Mammary epithelial cell (primary cell): ENCODE data around the gene PTPRC.

Source experiments
- EZH2 ChIP-seq: IDR thresholded peaks from 2 replicates; pipeline ENCODE4 v1.6.1; 2012; ENCODE audit warnings: low read length, inconsistent platforms, borderline replicate concordance
- TF ChIP-seq, protein P1 (sequence below), 2 donors: IDR thresholded peaks in 1 of 2; conservative IDR thresholded peaks in 1 of 2; 2 replicates each; pipeline ENCODE4 v1.5.1; 2011 to 2012; ENCODE audit warnings: inconsistent platforms in 2 of 2, low read length in 2 of 2, mild to moderate bottlenecking in 2 of 2, control low read depth in 1 of 2, low read depth in 1 of 2; ENCODE audit not compliant: insufficient read depth in 1 of 2; ENCODE audit errors: extremely low read depth in 1 of 2

DNA sequence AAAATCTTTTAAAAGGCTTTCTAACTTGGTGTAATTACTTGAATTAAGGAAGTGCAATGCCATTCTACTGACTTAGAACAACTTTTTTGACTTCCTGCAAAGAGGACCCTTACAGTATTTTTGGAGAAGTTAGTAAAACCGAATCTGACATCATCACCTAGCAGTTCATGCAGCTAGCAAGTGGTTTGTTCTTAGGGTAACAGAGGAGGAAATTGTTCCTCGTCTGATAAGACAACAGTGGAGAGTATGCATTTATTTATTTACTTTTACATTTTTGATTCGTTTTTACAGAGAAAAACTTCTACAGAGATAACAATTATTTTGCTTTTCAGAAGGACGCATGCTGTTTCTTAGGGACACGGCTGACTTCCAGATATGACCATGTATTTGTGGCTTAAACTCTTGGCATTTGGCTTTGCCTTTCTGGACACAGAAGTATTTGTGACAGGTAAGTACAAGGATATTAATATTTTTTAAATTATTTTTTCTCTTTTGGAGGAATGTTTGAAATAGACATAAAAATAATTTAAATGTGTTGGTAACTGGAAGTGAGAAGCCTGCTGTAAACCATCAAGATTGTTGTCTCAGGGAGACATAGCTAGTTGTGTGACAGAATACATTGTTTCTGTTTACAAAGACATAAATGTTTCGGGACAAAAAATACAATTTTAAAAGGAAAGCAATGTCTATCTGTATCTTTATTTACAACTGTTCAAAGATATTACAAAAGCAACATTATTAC, at the start of gene PTPRC:
- no peak for TF ChIP-seq EZH2
- TF ChIP-seq, protein P1, sequence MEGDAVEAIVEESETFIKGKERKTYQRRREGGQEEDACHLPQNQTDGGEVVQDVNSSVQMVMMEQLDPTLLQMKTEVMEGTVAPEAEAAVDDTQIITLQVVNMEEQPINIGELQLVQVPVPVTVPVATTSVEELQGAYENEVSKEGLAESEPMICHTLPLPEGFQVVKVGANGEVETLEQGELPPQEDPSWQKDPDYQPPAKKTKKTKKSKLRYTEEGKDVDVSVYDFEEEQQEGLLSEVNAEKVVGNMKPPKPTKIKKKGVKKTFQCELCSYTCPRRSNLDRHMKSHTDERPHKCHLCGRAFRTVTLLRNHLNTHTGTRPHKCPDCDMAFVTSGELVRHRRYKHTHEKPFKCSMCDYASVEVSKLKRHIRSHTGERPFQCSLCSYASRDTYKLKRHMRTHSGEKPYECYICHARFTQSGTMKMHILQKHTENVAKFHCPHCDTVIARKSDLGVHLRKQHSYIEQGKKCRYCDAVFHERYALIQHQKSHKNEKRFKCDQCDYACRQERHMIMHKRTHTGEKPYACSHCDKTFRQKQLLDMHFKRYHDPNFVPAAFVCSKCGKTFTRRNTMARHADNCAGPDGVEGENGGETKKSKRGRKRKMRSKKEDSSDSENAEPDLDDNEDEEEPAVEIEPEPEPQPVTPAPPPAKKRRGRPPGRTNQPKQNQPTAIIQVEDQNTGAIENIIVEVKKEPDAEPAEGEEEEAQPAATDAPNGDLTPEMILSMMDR (conservative IDR thresholded peaks at IDR 0.05 in 1 of 2, IDR thresholded peaks at IDR 0.05 in 1 of 2; ENCODE audit: extremely low read depth in 1 of 2, insufficient read depth in 1 of 2, low read depth in 1 of 2, low read length in 2 of 2), result no peak
